Natural killer cell (primary cell): Measurements from ENCODE around the gene BMP8A. TPM values are rescaled to one million over a fixed set of nuclear protein-coding genes. Genes with fewer than 3 reads are reported as not detected.
A peak's percentile ranks its signal among the peaks of the same experiment; 100 is the strongest.
"Not testable (repeated sequence)": the region's sequence is repeated elsewhere in the genome, so short reads cannot be mapped to it uniquely, and the experiment has no call there.

Experiments used
- ATAC-seq, 3 donors: fragments of 150-1000 bp in 2 of 3; fragments of 200-7000 bp in 1 of 3; cut with Tn5 transposase; 1 replicate in 1 of 3; 2 replicates in 2 of 3; pipeline ENCODE4 v1.10.0; 2021; ENCODE audit warnings: mild to moderate bottlenecking in 2 of 3, moderate library complexity in 2 of 3
- DNase-seq, 2 donors: peaks; one replicate each; pipeline versions ENCODE4 v3.0.0 to v3.0.0-alpha.2; 2013 to 2021; ENCODE audit warnings: mixed read lengths in 1 of 2
- H3K27ac ChIP-seq: one replicate; pipeline ENCODE4 v1.5.1; 2013; ENCODE audit warnings: mild to moderate bottlenecking, low read length
- H3K27me3 ChIP-seq: one replicate; pipeline ENCODE4 v1.6.1; 2013; ENCODE audit warnings: low read length; ENCODE audit not compliant: control insufficient read depth, insufficient read depth
- H3K36me3 ChIP-seq: one replicate; pipeline ENCODE4 v1.6.1; 2013; ENCODE audit warnings: low read length; ENCODE audit not compliant: control insufficient read depth, insufficient read depth
- H3K4me1 ChIP-seq: one replicate; pipeline ENCODE4 v1.6.1; 2013; ENCODE audit warnings: low read length; ENCODE audit not compliant: control insufficient read depth, insufficient read depth
- H3K4me3 ChIP-seq: one replicate; pipeline ENCODE4 v1.5.1; 2013; ENCODE audit warnings: low read length
- H3K9me3 ChIP-seq: one replicate; pipeline ENCODE4 v1.6.1; 2013; ENCODE audit warnings: low read length; ENCODE audit not compliant: control insufficient read depth, insufficient read depth
- H3K27ac Mint-ChIP-seq, 2 donors: one replicate each; pipeline ENCODE4 v1.8.0; 2022; ENCODE audit warnings: mild to moderate bottlenecking in 2 of 2, mixed read lengths in 2 of 2, moderate library complexity in 1 of 2
- H3K27me3 Mint-ChIP-seq, 2 donors: one replicate each; pipeline ENCODE4 v1.8.0; 2022; ENCODE audit warnings: low read depth in 2 of 2, mixed read lengths in 2 of 2
- H3K36me3 Mint-ChIP-seq: one replicate; pipeline ENCODE4 v1.8.0; 2022; ENCODE audit warnings: mixed read lengths
- H3K4me1 Mint-ChIP-seq, 2 donors: one replicate each; pipeline ENCODE4 v1.8.0; 2022; ENCODE audit warnings: mixed read lengths in 2 of 2
- H3K4me3 Mint-ChIP-seq: one replicate; pipeline ENCODE4 v1.8.0; 2022; ENCODE audit warnings: mild to moderate bottlenecking, moderate library complexity, mixed read lengths
- H3K9me3 Mint-ChIP-seq, 2 donors: one replicate each; pipeline ENCODE4 v1.8.0; 2022; ENCODE audit warnings: mixed read lengths in 2 of 2
- WGBS: methylation state at CpG from one replicate; pipeline ENCODE4 v1.1.7; 2013; ENCODE audit warnings: missing lambda C conversion rate; ENCODE audit not compliant: insufficient coverage; 5-methylcytosine and 5-hydroxymethylcytosine counted together
- intact Hi-C: fragments of 100-400 bp; cut with micrococcal nuclease; formaldehyde crosslinking; loops from one replicate; pipeline ENCODE4 v1.14.2; 2022
- total RNA-seq, 4 donors: library from RNA; stranded (reverse); fragments of 120-200 nt in 1 of 4; gene quantifications; one replicate each; pipeline versions ENCODE4 v1.2.3 to v1.2.4, GENCODE V29; 2013 to 2022
- TF ChIP-seq, protein P1 (sequence below): fragments of 200-600 bp; IDR thresholded peaks from one replicate; pipeline ENCODE4 v1.8.0; 2022; ENCODE audit warnings: antibody characterized with exemption

BMP8A gene
- total RNA-seq, 3 donors from 2014 or later (not counting 1 experiment from before 2014, with no cell fraction given), result 0.29 to 1.6 (median 0.40) TPM

DNA sequence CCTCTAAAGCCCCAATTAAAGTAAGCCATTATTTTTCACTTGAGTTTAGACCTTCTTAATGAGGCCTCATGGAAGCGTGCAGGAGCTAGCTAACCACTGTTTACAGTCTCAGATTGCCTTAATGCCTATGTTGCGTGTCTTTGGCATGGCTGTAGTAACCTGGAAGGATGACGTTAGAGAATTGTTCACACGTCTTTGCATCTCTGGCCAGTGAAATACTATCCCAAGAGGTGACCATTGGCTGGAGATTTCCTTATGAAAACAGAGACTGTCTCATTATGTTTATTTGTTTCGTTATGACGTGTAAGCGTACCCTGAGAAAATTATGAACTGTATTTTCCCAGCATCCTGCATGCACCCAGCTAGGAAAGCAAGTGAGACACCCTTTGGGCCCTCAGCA lies 18.6 kb upstream of the BMP8A start:
- Histone ChIP-seq H3K9me3 (no peaks in the 10 kb centered on the region), H3K27me3 (no peaks in the 10 kb centered on the region), H3K36me3 (peaks cover 71% of the 10 kb centered on the region), H3K4me3 (no peak overlapping the region), H3K27ac (no peak overlapping the region), H3K4me1 (no peaks in the 10 kb centered on the region)
- TF ChIP-seq, protein P1, sequence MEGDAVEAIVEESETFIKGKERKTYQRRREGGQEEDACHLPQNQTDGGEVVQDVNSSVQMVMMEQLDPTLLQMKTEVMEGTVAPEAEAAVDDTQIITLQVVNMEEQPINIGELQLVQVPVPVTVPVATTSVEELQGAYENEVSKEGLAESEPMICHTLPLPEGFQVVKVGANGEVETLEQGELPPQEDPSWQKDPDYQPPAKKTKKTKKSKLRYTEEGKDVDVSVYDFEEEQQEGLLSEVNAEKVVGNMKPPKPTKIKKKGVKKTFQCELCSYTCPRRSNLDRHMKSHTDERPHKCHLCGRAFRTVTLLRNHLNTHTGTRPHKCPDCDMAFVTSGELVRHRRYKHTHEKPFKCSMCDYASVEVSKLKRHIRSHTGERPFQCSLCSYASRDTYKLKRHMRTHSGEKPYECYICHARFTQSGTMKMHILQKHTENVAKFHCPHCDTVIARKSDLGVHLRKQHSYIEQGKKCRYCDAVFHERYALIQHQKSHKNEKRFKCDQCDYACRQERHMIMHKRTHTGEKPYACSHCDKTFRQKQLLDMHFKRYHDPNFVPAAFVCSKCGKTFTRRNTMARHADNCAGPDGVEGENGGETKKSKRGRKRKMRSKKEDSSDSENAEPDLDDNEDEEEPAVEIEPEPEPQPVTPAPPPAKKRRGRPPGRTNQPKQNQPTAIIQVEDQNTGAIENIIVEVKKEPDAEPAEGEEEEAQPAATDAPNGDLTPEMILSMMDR, result no peak
- ATAC-seq (no peak), DNase-seq (no peak)
- H3K4me3 Mint-ChIP-seq, result no peak overlapping the region
- no peaks in the 10 kb centered on the region for H3K27me3 Mint-ChIP-seq
- WGBS, result 99% methylated on average over 7 of the region's 7 CpGs
- H3K4me1 Mint-ChIP-seq, result peaks cover 0 to 4% of the 10 kb centered on the region in 2 donors
- intact Hi-C loops, result no loop called here
- peaks cover 10% of the 10 kb centered on the region for H3K36me3 Mint-ChIP-seq
- H3K27ac Mint-ChIP-seq, result peak overlapping the region in 1 of 2 donors; percentile 25
- no peaks in the 10 kb centered on the region for H3K9me3 Mint-ChIP-seq

DNA sequence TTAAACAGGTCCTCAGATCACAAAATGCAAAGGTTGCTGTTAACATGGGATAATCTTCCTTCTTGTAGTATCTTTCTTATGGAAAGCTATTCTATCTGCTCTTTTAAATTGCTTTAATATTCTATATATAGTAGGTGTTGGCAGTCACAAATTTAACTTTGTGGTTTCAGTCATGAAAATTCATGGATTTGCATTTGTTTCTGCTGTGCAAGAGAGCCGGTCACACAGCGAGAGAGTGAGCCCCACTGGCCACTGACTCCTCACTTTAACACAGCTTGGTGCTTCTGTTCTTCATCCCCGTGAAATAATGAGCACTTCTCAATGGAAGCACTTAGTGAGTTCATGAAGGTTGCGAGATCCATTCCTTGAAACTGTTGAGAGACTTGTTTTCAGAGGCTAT lies 18.1 kb upstream of the BMP8A start:
- H3K4me1 Mint-ChIP-seq, result peaks cover 0 to 4% of the 10 kb centered on the region in 2 donors
- peak overlapping the region; percentile 11 to 13 for H3K27ac Mint-ChIP-seq
- WGBS, result 93% methylated on average over 4 of the region's 4 CpGs
- H3K9me3 Mint-ChIP-seq, result no peaks in the 10 kb centered on the region
- H3K27me3 ChIP-seq, result no peaks in the 10 kb centered on the region
- H3K9me3 ChIP-seq, result no peaks in the 10 kb centered on the region
- no peaks in the 10 kb centered on the region for H3K27me3 Mint-ChIP-seq
- peaks cover 68% of the 10 kb centered on the region for H3K36me3 ChIP-seq
- H3K27ac ChIP-seq, result no peak overlapping the region
- DNase-seq, result no peak
- H3K36me3 Mint-ChIP-seq, result peaks cover 10% of the 10 kb centered on the region
- no peak for ATAC-seq
- H3K4me3 ChIP-seq, result no peak overlapping the region
- no peak overlapping the region for H3K4me3 Mint-ChIP-seq
- intact Hi-C loops, result no loop called here
- no peaks in the 10 kb centered on the region for H3K4me1 ChIP-seq
- TF ChIP-seq, protein P1, result no peak

DNA sequence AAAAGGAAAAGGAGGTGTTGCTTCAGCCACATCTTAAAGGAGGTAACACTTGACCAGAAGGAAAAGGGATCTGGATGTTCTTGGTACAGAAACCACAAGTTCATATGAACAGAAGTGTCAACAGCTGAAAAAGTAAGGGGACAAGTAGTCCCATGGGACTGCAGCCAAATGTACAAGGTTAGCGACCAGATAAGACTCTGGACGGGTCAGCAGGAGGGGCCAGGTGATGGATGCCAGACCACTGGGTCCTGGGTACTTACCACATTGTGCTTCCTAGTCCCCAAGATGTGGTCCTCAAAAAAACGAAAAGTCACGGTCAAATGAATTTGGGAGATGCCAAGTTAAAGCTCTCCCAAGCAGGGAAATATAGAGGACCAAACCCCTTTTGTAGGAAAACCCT lies 16.6 kb upstream of the BMP8A start:
- H3K27me3 ChIP-seq, result no peaks in the 10 kb centered on the region
- WGBS, result 95% methylated on average over 4 of the region's 4 CpGs

DNA sequence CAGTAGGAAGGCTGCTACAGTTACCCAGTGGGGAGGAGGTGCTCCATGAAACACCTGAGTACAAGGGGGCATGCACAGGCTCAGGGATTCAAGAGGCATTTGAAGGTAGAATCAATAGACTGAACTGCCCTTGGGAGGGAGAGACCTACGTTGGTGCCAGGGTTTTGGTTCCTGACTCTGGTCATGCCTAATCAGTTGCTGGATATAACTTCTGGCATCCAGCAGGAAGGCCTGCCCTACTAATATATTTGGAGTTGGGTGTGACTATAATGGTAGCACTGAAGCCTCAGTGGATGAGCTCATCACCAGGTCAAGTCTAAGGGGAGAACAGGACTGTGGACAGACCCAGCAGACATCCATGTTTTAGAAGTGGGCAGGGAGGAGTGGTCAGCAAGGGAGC lies 15.9 kb upstream of the BMP8A start:
- not testable (repeated sequence) for H3K4me3 Mint-ChIP-seq, H3K36me3 Mint-ChIP-seq

More for the DNA sequence above, 16.6 kb upstream of the BMP8A start:
- intact Hi-C loops, result no loop called here
- Histone ChIP-seq H3K9me3 (no peaks in the 10 kb centered on the region), H3K4me1 (no peaks in the 10 kb centered on the region), H3K4me3 (no peak overlapping the region), H3K27ac (no peak overlapping the region), H3K36me3 (peaks cover 66% of the 10 kb centered on the region)
- H3K36me3 Mint-ChIP-seq, result peaks cover 2% of the 10 kb centered on the region
- H3K4me3 Mint-ChIP-seq, result no peak overlapping the region
- DNase-seq (no peak), ATAC-seq (no peak)
- H3K4me1 Mint-ChIP-seq, result no peaks in the 10 kb centered on the region
- H3K27me3 Mint-ChIP-seq, result no peaks in the 10 kb centered on the region
- no peaks in the 10 kb centered on the region for H3K9me3 Mint-ChIP-seq
- peak overlapping the region in 1 of 2 donors; percentile 43 for H3K27ac Mint-ChIP-seq
- TF ChIP-seq, protein P1, result no peak

More for the DNA sequence above, 15.9 kb upstream of the BMP8A start:
- H3K27me3 Mint-ChIP-seq, H3K4me3 ChIP-seq, H3K4me1 Mint-ChIP-seq, H3K27ac ChIP-seq, intact Hi-C loops, H3K27me3 ChIP-seq, H3K9me3 Mint-ChIP-seq, H3K9me3 ChIP-seq, DNase-seq, ATAC-seq, H3K4me1 ChIP-seq: not testable (repeated sequence)
- peaks cover 66% of the 10 kb centered on the region for H3K36me3 ChIP-seq
- 80% methylated on average over 1 of the region's 1 CpG for WGBS
- H3K27ac Mint-ChIP-seq, result peak overlapping the region in 1 of 2 donors; percentile 77
